SU-DHL-6 (cell line): ENCODE results near the gene HIF3A.

Source experiments
- H2AFZ ChIP-seq: fragments of 200-600 bp; sonication (generic); 2 replicates; pipeline ENCODE4 v1.6.1; 2014; ENCODE audit warnings: low read depth, mild to moderate bottlenecking, moderate library complexity, mixed read lengths, antibody characterized with exemption, low read length; ENCODE audit not compliant: severe bottlenecking
- H3F3A ChIP-seq: fragments of 200-600 bp; shearing (Covaris generic); 2 replicates; pipeline ENCODE4 v1.6.0; 2016; ENCODE audit warnings: antibody characterized with exemption, mild to moderate bottlenecking; ENCODE audit not compliant: insufficient read depth
- H3K27ac ChIP-seq: fragments of 200-600 bp; sonication (generic); 2 replicates; pipeline ENCODE4 v1.5.1; 2016; ENCODE audit warnings: low read depth, mild to moderate bottlenecking, low read length, moderate library complexity, mixed read lengths
- H3K27me3 ChIP-seq: fragments of 200-600 bp; sonication (generic), shearing (Covaris generic); 2 replicates; pipeline ENCODE4 v1.6.0; 2014; ENCODE audit warnings: mild to moderate bottlenecking, low read length
- H3K36me3 ChIP-seq: fragments of 200-600 bp; sonication (generic); 2 replicates; pipeline ENCODE4 v1.6.1; 2014; ENCODE audit warnings: mild to moderate bottlenecking, low read length, mixed read lengths
- H3K4me2 ChIP-seq: fragments of 300-600, 200-600 bp; shearing (Covaris generic), sonication (generic); 2 replicates; pipeline ENCODE4 v1.6.0; 2014; ENCODE audit warnings: low read length, low read depth, mild to moderate bottlenecking; ENCODE audit not compliant: poor library complexity, severe bottlenecking
- H3K4me3 ChIP-seq: fragments of 200-600 bp; sonication (generic); 2 replicates; pipeline ENCODE4 v1.5.1; 2014; ENCODE audit warnings: antibody characterized with exemption, low read length, mild to moderate bottlenecking, mixed read lengths; ENCODE audit not compliant: insufficient read depth, poor library complexity, severe bottlenecking
- H3K79me2 ChIP-seq: fragments of 200-600 bp; sonication (generic); 2 replicates; pipeline ENCODE4 v1.6.1; 2014; ENCODE audit warnings: mild to moderate bottlenecking, low read length, moderate library complexity; ENCODE audit not compliant: insufficient read depth
- H3K9ac ChIP-seq: fragments of 200-600 bp; sonication (generic); 2 replicates; pipeline ENCODE4 v1.7.0; 2014; ENCODE audit warnings: mild to moderate bottlenecking, low read length
- H3K9me2 ChIP-seq: fragments of 200-600 bp; sonication (generic); replicated peaks from 2 replicates; pipeline ENCODE4 v1.6.1; 2014; ENCODE audit warnings: low read length; ENCODE audit not compliant: insufficient read depth
- H3K9me3 ChIP-seq: fragments of 200-600 bp; sonication (generic); 2 replicates; pipeline ENCODE4 v1.6.1; 2014; ENCODE audit warnings: low read length, mixed read lengths; ENCODE audit not compliant: insufficient read depth
- H4K20me1 ChIP-seq: fragments of 200-600 bp; sonication (generic); 2 replicates; pipeline ENCODE4 v1.6.1; 2014; ENCODE audit warnings: low read depth, mild to moderate bottlenecking, antibody characterized with exemption, low read length, moderate library complexity, mixed read lengths
- CTCF ChIP-seq: fragments of 200-600 bp; sonication (generic); IDR thresholded peaks from one replicate; pipeline ENCODE4 v1.5.1; 2017; ENCODE audit warnings: antibody characterized with exemption, mild to moderate bottlenecking, low read length, moderate library complexity; ENCODE audit not compliant: insufficient read depth, poor library complexity, severe bottlenecking
- EZH2phosphoT487 ChIP-seq: fragments of 200-600 bp; sonication (generic), shearing (Covaris generic); conservative IDR thresholded peaks from 2 replicates; pipeline ENCODE4 v1.6.1; 2018; ENCODE audit warnings: mild to moderate bottlenecking, antibody characterized with exemption, low read length, moderate library complexity, mixed read lengths

The HIF3A gene

GRCh38 chr19:46371371-46371901 lies 74.6 kb downstream of the HIF3A start:
- TF ChIP-seq CTCF: no peak
- TF ChIP-seq EZH2phosphoT487: no peak
- Histone ChIP-seq H3K9me2 (no peaks in the 10 kb centered on the region), H3K4me3 (no peak overlapping the region), H3K27me3 (no peaks in the 10 kb centered on the region), H3K79me2 (peaks cover 56% of the 10 kb centered on the region), H3K9me3 (no peaks in the 10 kb centered on the region), H3K4me2 (no peak overlapping the region), H3K27ac (no peak overlapping the region), H2AFZ (no peak overlapping the region), H3F3A (no peaks in the 10 kb centered on the region), H3K9ac (no peak overlapping the region), H3K36me3 (no peaks in the 10 kb centered on the region), H4K20me1 (0 out of 2 replicates have a peak, but pooled peaks cover 4% of the 10 kb centered on the region)

- Histone ChIP-seq H3K79me2 (peaks cover 43% of the 10 kb centered on the region), H3F3A (no peaks in the 10 kb centered on the region), H3K27me3 (no peaks in the 10 kb centered on the region), H2AFZ (no peak overlapping the region), H3K27ac (no peak overlapping the region), H3K4me3 (no peak overlapping the region), H4K20me1 (0 out of 2 replicates have a peak, but pooled peaks cover 4% of the 10 kb centered on the region), H3K9me2 (no peaks in the 10 kb centered on the region), H3K9ac (no peak overlapping the region), H3K4me2 (no peak overlapping the region), H3K9me3 (no peaks in the 10 kb centered on the region), H3K36me3 (0 out of 2 replicates have a peak, but pooled peaks cover 2% of the 10 kb centered on the region)
- TF ChIP-seq CTCF (no peak), EZH2phosphoT487 (no peak)
Observed at GRCh38 chr19:46372901-46373490, 76.2 kb downstream of the HIF3A start.

GRCh38 chr19:46373491-46374359 lies 76.9 kb downstream of the HIF3A start:
- no peak overlapping the region for H3K9ac ChIP-seq
- no peak overlapping the region for H3K4me3 ChIP-seq
- TF ChIP-seq EZH2phosphoT487: no peak
- 0 out of 2 replicates have a peak, but pooled peaks cover 8% of the 10 kb centered on the region for H3K36me3 ChIP-seq
- H3K4me2 ChIP-seq: no peak overlapping the region
- 0 out of 2 replicates have a peak, but pooled peaks cover 4% of the 10 kb centered on the region for H4K20me1 ChIP-seq
- H3K9me3 ChIP-seq: no peaks in the 10 kb centered on the region
- H3F3A ChIP-seq: no peaks in the 10 kb centered on the region
- no peaks in the 10 kb centered on the region for H3K9me2 ChIP-seq
- no peak overlapping the region for H3K27ac ChIP-seq
- H2AFZ ChIP-seq: no peak overlapping the region
- peaks cover 41% of the 10 kb centered on the region for H3K79me2 ChIP-seq
- no peaks in the 10 kb centered on the region for H3K27me3 ChIP-seq
